HG03342 (cell line): Measurements from ENCODE around the gene CAGE1.
"Not testable (repeated sequence)": the region's sequence is repeated elsewhere in the genome, so short reads cannot be mapped to it uniquely, and the experiment has no call there.

Experiments
- ATAC-seq: cut with Tn5 transposase; IDR thresholded peaks from one replicate; pipeline ENCODE4 v1.9.1; 2021; ENCODE audit warnings: mild to moderate bottlenecking, moderate library complexity; ENCODE audit not compliant: unreplicated experiment

Gene CAGE1

GRCh38 chr6:7341271-7341670 lies 48.3 kb downstream of the CAGE1 start:
- no peak for ATAC-seq

- not testable (repeated sequence) for ATAC-seq
These were observed 50.4 kb downstream of the CAGE1 start for GRCh38 chr6:7339007-7339732.

- no peak for ATAC-seq
These were observed 51.5 kb downstream of the CAGE1 start for GRCh38 chr6:7338031-7338430.

GRCh38 chr6:7335519-7335918 lies 54.0 kb downstream of the CAGE1 start:
- ATAC-seq, result no peak

- no peak for ATAC-seq
These were observed 54.9 kb downstream of the CAGE1 start for GRCh38 chr6:7334685-7335084.

GRCh38 chr6:7332090-7332745 lies 57.3 kb downstream of the CAGE1 start:
- no peak for ATAC-seq

- no peak for ATAC-seq
These were observed 58.1 kb downstream of the CAGE1 start for GRCh38 chr6:7331452-7331851.

- ATAC-seq, result no peak
These were observed 61.3 kb downstream of the CAGE1 start for GRCh38 chr6:7328243-7328642.

GRCh38 chr6:7325750-7326149 lies 63.8 kb downstream of the CAGE1 start:
- no peak for ATAC-seq

GRCh38 chr6:7324520-7324919 lies 65.0 kb downstream of the CAGE1 start:
- ATAC-seq, result peak; percentile 85

GRCh38 chr6:7323074-7323473 lies 66.5 kb downstream of the CAGE1 start:
- no peak for ATAC-seq

GRCh38 chr6:7321866-7322265 lies 67.7 kb downstream of the CAGE1 start:
- not testable (repeated sequence) for ATAC-seq

- ATAC-seq, result not testable (repeated sequence)
These were observed 70.1 kb downstream of the CAGE1 start for GRCh38 chr6:7319406-7319805.

- no peak for ATAC-seq
These were observed 72.0 kb downstream of the CAGE1 start for GRCh38 chr6:7317538-7317937.

- ATAC-seq, result no peak
These were observed 72.6 kb downstream of the CAGE1 start for GRCh38 chr6:7316658-7317533.

GRCh38 chr6:7315948-7316365 lies 73.6 kb downstream of the CAGE1 start:
- no peak for ATAC-seq

- not testable (repeated sequence) for ATAC-seq
These were observed 74.2 kb downstream of the CAGE1 start for GRCh38 chr6:7315087-7315947.

GRCh38 chr6:7314414-7314813 lies 75.1 kb downstream of the CAGE1 start:
- ATAC-seq, result no peak

- ATAC-seq, result peak; percentile 1
These were observed 75.9 kb downstream of the CAGE1 start for GRCh38 chr6:7313505-7314165.
